T-helper 1 cell treated with Interleukin-12 subunit alpha and Interleukin-12 subunit beta and Interleukin-4 antibody, amounts not matched to agents 30 ng/mL and 1 ng/mL, for 36 hours (primary cell): ENCODE data around the gene EIF2B5. TPM values are rescaled to one million over a fixed set of nuclear protein-coding genes. Genes with fewer than 3 reads are reported as not detected.

Source experiments
- intact Hi-C: fragments of 100-400 bp; cut with micrococcal nuclease; formaldehyde crosslinking; loops from one replicate; pipeline ENCODE4 v1.15.1; 2024
- total RNA-seq: library from RNA; stranded (reverse); gene quantifications from 2 replicates; pipeline ENCODE4 v1.2.3, GENCODE V29; 2022

Gene EIF2B5
- total RNA-seq, 1 donor from 2014 or later = 57.4 TPM

DNA sequence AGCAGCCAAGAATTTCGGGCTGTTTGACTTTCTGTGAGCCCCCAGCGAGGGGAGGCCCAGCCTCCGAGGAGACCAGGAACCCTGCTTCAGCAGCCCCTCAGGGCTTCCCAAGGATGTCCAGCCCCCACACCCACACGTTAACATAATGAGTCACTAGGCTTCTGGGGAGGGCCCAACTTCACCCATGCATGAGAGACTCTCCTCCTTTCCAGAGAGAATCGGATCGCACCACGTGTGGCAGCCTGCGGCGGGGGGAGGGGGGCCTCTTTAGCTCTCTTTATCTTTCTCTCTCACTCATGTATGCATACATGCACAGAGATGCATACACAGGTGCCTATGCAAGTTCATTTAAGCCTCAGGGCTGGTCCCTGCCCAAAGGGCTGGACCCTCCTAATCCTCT lies 36.4 kb downstream of the EIF2B5 start:
- intact Hi-C loops = loop anchor here (5.0 to 10.0 kb wide), 2 partner anchors 474 to 1323 kb away; partner anchors contain the start of genes TMEM41A and YEATS2

DNA sequence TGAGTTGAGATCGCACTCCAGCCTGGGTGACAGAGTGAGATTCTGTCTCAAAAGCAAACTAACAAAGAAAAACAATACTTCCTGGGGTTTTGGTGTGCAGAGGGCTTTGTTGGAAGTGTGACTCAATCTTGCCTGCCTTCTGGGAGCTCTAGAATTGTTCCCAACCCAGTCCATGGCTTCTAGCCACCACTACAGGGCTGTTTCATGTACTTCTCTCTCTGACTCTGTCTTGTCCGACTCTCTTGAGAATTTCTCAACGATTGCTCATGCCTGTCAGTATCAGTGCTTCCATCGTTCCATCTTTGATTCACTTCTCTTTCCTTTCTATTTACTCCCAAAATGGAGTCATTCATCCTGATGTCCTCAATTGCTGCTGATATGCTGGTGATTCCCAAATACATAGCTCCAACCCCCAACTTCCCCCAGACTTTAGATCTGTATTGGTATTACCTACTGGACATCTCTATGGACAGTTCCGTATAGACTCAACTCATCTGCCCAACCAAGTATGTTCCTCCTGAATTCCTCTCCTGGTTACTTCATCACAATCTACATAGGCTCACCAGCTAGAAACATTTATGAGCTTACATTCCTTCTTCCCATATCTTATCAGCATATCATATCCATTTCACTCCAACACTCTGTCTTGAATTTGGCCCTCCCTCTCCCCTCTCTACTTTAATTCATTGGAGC lies 37.7 kb downstream of the EIF2B5 start:
- intact Hi-C loops = loop anchor here (5.0 to 10.0 kb wide), 2 partner anchors 476 to 1322 kb away; partner anchors contain the start of genes TMEM41A and YEATS2

DNA sequence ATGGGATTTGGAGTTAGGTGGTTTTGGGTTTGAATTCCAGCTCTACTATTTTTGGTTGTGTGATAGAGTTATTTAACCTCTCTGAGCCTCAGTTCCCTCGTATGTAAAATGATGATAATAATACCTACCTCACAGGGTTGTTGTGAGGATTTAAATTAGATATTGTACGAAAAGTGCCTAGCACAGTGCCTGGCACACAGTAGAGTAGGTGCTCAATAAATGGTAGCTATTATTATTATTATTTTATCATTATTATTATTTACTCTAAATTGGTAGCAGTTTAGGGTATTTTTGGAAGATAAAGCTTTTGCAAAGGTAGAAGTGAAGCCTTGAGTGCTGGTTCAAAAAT lies 38.2 kb downstream of the EIF2B5 start:
- intact Hi-C loops = loop anchor here (5.0 to 10.0 kb wide), 2 partner anchors 476 to 1321 kb away; partner anchors contain the start of genes TMEM41A and YEATS2

DNA sequence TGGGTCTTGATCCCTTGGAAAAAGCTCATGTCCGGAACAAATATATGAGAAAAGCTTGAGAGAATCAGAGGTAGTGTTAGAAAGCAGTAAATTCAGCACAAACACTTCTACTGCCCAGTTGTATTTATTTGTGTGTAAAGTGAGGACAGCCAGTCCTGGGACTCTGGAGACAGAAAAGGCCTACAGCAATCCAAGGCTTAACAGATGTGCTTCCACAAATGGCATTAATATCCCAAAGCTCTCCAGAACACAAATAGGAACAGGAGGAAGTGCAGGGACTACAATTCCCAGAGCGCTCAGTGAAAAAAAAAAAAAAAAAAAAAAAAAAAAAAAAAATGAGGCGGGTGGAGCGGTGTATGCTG lies 39.1 kb downstream of the EIF2B5 start:
- intact Hi-C loops = loop anchor here (1.0 to 10.0 kb wide), 15 partner anchors 11 to 1413 kb away; partner anchors contain the start of genes ABCC5, EEF1AKMT4, EIF2B5 and EIF4G1

DNA sequence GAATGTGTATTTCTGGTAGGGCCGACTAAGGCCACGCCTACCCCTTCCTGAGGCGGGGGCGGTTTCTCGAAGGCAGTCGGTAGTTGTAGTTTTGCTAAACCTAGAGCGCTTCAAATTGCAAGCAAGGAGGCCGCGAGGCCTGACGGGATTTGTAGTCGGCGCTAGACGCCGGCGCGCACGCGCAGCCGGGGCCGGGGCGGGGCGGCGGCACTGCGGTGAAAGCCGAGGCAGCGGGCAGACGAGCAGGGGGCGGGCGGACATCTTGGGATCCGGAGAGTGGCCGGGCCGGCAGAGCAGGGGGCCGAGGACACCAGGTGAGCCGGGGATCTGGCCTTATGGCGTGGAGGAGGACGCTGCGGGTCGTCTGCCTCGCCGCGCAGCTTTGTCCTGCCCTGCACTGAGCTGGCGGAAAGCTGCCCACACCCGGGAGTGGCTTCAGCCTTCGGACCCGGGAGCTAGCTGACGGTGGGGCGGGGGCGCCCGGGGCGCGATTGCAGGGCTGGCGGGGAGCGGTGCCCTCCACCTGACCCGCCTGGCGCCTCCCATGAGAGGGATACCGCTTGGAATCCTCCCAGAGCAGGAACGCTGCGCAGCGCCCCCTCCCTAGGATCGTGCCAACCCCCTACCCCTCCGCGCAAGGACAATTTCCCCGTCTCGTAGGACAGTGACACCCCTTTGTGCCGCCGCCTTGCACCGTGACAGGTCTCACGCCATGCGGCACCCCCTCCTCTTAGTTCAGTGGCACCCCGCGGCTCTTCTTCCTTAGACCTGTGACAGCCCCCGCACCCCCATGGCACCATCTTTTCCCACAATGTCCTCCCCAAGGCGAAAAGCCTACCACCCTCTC lies 39.7 kb downstream of the EIF2B5 start, which contains the start of gene AP2M1:
TSS of gene AP2M1 (plus strand) at position 210 of the 847 bp plus-strand sequence. CDS start 2,139 bp downstream, outside the sequence.
- intact Hi-C loops = loop anchor here (1.0 to 10.0 kb wide), 15 partner anchors 10 to 1412 kb away; partner anchors contain the start of genes ABCC5, EEF1AKMT4, EIF2B5 and EIF4G1

DNA sequence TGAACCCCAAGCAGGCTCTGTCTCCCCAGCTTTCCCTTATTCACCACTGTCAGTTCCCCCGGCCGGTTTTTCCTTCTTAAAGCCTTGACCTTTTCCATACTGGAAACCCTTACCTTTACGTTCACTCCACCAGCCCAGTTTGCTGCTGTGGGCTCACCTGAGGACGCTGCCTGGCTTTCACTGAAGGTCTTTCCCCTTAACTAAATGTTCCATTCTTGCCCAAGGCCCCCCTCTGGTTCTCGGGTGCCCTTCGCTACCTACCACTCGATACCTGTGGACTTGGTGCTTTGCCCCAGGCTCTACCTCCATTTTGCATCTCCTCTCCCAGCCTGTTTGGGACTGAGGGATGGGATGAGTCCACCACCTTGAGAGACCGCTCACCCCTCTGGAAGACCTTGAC lies 40.3 kb downstream of the EIF2B5 start:
- intact Hi-C loops = loop anchor here (2.0 to 10.0 kb wide), 2 partner anchors 1319 to 1411 kb away; partner anchors contain the start of genes SENP2 and TMEM41A

DNA sequence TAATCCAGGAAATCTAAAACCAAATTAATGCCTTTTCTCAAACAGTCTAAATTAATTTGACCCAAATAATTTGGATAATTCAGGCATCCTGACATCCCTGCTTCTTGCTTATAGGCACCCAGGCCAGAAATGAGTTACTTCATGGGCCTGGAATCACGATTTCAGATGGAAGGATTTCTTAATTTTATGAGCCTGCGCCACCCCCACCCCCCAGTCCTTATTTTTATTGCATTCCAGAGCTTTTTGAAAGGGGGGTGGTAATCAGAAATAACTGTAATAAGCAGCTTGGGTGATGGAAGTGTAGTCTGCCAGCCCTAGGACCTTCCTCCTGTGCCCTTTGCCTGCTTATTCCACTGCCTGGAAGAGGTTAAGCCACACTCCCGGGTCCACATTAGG lies 40.8 kb downstream of the EIF2B5 start:
- intact Hi-C loops = loop anchor here (2.0 to 10.0 kb wide), 2 partner anchors 1319 to 1411 kb away; partner anchors contain the start of genes SENP2 and TMEM41A

DNA sequence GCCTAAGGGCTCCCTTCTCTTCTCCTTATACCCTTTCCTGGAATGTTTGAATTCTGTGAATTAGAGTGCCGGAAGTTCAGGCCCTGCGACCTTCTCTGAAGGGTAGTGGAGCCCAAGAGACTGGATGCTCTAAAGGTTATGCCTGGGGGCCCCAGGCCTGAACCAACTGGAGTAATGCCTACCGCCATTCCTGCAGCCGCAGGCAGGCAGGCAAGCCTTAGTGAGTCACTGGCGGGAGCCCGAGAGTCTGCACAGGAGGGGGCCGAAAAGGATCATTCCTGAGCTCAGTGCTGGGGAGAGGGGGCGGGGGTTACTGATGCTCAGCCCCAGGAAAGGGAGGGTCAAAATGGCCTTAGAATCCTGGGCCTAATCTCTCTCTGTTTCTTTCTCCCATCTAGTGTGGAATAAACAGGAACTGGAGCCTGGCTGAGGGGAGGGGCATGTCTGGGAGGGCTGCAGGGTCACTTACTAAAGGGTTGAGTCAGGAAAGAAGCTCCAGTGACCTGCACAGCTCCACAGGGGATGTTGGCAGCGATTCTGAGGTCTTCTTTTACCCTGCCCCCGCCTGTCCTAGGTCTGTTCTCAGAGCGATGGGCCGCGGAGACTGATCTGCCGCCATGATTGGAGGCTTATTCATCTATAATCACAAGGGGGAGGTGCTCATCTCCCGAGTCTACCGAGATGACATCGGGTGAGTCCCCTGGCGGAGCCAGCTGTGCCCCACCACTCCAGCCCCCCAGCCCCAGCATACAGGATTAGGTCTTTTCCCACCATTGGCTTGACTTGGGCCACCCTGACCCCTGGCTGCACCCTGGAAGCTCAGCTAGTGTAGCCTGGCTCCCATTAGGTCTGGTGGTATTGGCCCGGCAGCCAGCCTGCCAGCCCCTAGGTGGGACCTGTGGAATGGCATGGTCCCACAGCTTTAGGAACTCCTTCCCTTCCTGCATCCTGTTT lies 41.5 kb downstream of the EIF2B5 start:
- intact Hi-C loops = loop anchor here (10.0 kb wide), 1 partner anchor 1318 kb away; the partner anchor contains the start of gene TMEM41A

DNA sequence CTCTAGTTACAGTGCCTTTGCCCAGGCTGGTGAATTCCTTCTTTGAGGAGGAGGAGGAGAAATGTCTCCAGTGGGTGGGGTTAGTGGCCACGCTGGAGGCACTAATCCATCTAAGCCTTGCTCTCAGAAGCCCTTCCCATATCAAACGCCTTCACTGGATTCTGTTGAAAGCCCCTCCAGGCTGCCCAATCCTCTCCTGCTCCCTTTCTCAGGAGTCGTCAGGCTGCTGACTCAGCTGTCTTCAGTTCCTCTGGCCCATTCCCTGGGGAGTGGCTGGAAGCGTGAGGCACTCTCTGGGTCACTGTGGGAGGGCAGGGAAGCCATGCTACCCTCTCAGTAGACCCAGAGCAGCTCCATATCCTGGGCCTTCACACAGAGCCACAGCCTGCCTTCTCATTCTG lies 42.2 kb downstream of the EIF2B5 start:
- intact Hi-C loops = loop anchor here (10.0 kb wide), 1 partner anchor 1317 kb away; the partner anchor contains the start of gene TMEM41A

DNA sequence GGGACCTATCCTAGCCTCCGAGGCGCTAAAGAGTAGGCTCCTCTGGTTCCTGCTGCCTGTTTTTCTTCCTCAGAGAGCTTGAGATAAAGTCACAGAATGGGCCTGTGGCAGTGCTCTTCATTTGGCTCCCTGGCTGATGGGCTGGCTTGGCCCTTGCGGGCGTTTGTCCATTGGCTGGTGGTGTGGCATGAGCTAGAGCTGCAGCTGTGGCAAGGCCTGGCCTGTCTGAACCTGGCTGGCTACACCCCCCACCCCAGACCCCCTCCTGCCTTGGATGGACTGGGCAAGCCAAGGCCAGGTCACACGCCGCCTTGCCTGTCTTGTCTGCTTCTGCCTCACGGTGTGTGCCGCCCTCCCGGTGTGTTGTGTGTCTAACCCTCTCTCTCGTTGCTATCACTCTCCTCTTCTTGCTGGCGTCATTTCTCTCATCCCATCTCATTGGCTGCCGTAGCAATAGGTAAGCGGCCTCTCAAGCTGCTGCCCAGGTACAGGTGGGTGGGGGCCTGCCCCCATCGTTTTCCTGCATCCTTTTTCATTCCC lies 42.7 kb downstream of the EIF2B5 start:
- intact Hi-C loops = loop anchor here (10.0 kb wide), 1 partner anchor 1317 kb away; the partner anchor contains the start of gene TMEM41A

DNA sequence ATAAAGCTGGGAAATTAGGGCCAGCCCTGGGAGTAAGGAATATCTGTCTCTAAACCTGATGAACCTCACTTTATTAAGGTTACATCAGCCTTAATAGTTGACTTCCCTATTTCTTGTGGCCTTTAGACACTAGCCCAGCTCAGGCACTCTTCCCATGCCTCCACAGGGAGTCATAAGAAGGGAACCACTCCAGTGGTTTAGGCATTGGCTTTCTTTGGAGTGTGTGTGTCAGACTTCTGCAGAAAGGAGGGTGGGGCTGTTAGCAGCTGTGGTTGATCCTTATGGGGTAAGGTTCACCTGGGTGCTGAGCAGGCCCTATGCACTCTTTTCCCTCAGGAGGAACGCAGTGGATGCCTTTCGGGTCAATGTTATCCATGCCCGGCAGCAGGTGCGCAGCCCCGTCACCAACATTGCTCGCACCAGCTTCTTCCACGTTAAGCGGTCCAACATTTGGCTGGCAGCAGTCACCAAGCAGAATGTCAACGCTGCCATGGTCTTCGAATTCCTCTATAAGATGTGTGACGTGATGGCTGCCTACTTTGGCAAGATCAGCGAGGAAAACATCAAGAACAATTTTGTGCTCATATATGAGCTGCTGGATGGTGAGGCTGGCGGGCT lies 43.5 kb downstream of the EIF2B5 start:
- intact Hi-C loops = loop anchor here (10.0 kb wide), 1 partner anchor 1316 kb away; the partner anchor contains the start of gene TMEM41A

DNA sequence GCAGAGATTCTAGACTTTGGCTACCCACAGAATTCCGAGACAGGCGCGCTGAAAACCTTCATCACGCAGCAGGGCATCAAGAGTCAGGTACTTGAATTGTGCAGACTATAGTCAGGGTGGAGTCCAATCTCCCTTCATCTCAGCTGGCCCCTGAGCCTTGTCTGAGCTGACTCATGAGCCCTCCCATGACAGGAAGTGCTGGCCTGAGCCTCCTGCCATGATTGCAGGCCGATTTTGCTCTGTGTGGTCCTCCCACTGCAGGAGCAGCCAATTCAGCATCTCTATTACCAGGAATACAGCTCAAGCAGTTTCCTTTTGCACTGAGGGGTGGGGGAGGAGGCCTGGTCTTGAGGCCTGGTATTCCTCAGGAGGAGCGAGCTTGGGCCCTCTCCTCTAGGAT lies 45.0 kb downstream of the EIF2B5 start:
- intact Hi-C loops = no loop called here

DNA sequence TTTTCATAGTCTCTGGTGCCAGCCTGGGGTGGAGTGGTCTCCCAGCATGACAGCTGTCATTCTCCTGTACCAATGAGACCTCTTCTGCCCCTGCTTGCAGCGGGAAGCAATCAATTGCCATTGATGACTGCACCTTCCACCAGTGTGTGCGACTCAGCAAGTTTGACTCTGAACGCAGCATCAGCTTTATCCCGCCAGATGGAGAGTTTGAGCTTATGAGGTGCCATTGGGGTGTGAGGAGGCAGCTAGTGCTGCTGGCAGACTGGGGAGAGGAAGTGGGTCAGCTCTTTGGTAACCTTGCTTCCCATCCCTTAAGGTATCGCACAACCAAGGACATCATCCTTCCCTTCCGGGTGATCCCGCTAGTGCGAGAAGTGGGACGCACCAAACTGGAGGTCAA lies 46.4 kb downstream of the EIF2B5 start:
- intact Hi-C loops = no loop called here

DNA sequence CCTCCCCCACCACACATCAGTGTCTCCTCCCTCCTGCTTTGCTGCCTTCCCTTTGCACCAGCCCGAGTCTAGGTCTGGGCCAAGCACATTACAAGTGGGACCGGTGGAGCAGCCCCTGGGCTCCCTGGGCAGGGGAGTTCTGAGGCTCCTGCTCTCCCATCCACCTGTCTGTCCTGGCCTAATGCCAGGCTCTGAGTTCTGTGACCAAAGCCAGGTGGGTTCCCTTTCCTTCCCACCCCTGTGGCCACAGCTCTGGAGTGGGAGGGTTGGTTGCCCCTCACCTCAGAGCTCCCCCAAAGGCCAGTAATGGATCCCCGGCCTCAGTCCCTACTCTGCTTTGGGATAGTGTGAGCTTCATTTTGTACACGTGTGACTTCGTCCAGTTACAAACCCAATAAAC lies 48.5 kb downstream of the EIF2B5 start:
- intact Hi-C loops = no loop called here

DNA sequence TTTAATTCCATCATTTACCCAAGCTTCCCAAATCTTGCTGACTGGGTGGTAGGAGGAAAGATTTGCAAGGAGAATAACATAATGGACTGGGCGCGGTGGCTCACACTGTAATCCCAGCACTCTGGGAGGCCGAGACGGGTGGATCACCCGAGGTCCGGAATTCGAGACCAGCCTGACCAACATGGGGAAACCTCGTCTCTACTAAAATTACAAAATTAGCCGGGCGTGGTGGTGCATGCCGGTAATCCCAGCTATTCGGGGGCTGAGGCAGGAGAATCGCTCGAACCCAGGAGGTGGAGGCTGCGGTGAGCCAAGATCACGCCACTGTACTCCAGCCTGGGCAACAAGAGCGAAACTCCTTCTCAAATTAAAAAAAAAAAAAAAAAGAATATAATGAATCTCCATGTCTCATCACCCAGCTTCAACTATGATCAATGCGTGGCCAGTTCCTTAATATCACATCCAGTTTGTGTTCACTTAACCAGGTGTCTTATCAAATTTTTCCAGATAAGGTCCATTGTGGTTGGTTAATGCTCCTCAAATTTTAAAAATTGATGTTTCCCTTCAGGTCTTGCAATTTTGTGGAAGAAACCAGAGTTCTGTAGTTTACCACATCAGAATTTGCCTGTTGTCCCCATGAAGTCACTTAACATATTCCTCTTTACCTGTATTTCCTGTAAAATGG lies 49.5 kb downstream of the EIF2B5 start:
- intact Hi-C loops = loop anchor here (1.0 to 5.0 kb wide), 5 partner anchors 10 to 628 kb away; partner anchors contain the start of genes AP2M1, PARL, VPS8 and VWA5B2

DNA sequence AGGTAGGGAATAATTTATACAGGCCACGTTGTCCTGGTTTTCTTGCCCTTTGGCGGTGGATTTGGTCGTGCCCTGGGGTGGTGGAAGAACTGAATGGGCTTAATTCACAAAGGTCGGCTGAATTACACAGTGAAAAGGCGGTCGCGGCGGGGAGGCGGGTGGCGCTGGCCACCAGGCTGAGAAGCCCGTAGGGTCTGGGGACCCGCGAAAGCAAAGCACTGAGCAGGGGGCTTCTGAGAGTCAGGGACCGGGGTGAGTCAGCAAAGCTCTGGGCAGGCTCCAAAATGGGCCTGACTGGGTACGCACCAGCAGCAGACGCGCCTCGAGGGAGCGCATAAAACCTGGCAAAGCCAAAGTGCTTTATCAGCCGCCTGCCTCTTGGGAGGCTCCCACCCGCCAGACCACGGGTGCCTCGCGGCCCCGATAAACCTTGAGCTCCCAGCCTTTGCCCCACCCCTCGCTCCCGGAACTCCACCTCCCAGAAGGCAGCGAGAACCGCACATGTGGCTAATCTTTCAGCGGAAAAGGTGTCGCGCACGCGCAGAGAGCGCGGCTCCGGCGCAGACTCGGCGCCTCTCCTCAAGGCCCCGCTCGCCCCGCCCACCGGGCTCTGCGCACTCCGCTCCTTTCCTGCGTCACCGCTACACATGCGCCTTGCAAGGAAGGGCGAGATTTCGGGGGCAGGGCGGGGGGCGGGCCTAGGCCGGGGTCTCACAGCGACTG lies 50.5 kb downstream of the EIF2B5 start:
- intact Hi-C loops = loop anchor here (1.0 to 5.0 kb wide), 12 partner anchors 11 to 627 kb away; partner anchors contain the start of genes ABCC5, AP2M1, DVL3 and EEF1AKMT4

DNA sequence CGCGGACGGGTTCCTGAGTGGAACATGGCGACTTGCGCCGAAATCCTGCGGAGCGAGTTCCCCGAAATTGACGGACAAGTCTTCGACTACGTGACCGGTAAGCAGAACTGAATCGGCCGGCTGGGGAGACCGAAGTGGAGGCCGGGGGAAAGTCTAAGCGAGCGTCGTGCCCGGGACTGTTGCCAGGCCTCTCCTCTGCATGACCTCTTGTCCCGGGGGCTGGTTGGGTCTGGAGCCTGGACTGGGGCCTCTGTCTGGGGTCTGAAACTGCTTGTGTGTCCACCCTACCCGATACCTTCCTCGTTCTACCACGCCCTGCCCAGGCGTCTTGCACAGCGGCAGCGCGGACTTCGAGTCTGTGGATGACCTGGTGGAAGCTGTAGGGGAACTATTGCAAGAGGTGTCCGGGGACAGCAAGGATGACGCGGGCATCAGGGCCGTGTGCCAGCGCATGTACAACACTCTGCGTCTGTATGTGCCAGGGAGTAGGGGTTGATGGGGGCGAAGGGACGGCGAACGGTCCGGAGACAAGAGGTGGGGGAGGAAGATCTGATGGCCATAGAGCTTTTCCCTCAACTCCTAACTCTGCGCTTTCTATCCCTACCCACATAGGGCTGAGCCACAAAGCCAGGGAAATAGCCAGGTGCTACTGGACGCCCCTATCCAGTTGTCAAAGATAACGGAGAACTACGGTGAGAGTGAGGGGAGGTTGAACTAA lies 51.2 kb downstream of the EIF2B5 start, which contains the start of gene ABCF3:
TSS of gene ABCF3 (plus strand) at position 16 of the 718 bp plus-strand sequence. CDS start at position 25, 9 bp downstream.
- intact Hi-C loops = loop anchor here (1.0 to 5.0 kb wide), 8 partner anchors 31 to 489 kb away; partner anchors contain the start of genes ABCC5, DVL3, EEF1AKMT4 and EIF2B5
